ENCODE measurements around the gene CST9L.

- no peak for TF ChIP-seq GATA3 (IDR thresholded peaks at IDR 0.05; ENCODE audit: low read depth, low read length)
- no peak for TF ChIP-seq GATA2 (IDR thresholded peaks at IDR 0.05; ENCODE audit: low read depth, low read length)
These were observed 14.0 kb upstream of the CST9L start for GRCh38 chr20:23582293-23582692.
